Cardiac muscle cell (in vitro differentiated cells and primary cell): Measurements from ENCODE around the gene DEFB114. TPM values are rescaled to one million over a fixed set of nuclear protein-coding genes. Genes with fewer than 3 reads are reported as not detected.

ENCODE experiments used
- DNase-seq, 2 donors: peaks; one replicate each; pipeline versions ENCODE4 v3.0.0 to v3.0.0-alpha.2; 2010 to 2017; ENCODE audit warnings: low read depth in 1 of 2, low spot score in 1 of 2
- H3K27ac ChIP-seq: fragments of 200-600 bp; sonication (generic); 2 replicates; pipeline ENCODE4 v1.5.1; 2016
- H3K27me3 ChIP-seq: fragments of 200-600 bp; sonication (generic); 2 replicates; pipeline ENCODE4 v1.6.0; 2016; ENCODE audit warnings: control low read depth
- H3K36me3 ChIP-seq: fragments of 200-600 bp; sonication (generic); 2 replicates; pipeline ENCODE4 v1.5.1; 2016; ENCODE audit warnings: control low read depth
- H3K4me1 ChIP-seq: fragments of 200-600 bp; sonication (generic); 2 replicates; pipeline ENCODE4 v1.8.1; 2017; ENCODE audit warnings: low read depth, mild to moderate bottlenecking, mixed run types
- H3K4me3 ChIP-seq: fragments of 200-600 bp; sonication (generic); 2 replicates; pipeline ENCODE4 v1.5.1; 2016; ENCODE audit warnings: mild to moderate bottlenecking
- H3K9me3 ChIP-seq: fragments of 200-600 bp; sonication (generic); 2 replicates; pipeline ENCODE4 v1.5.1; 2017; ENCODE audit warnings: low read depth, mild to moderate bottlenecking, control low read depth
- CTCF ChIP-seq: IDR thresholded peaks from 2 replicates; pipeline ENCODE4 v1.5.1; 2012; ENCODE audit warnings: low read depth, mild to moderate bottlenecking, low read length
- polyA plus RNA-seq: library from polyadenylated mRNA; unstranded; fragments of >200 nt; fragmentation: Nextera tagmentation; extraction: Ambion mirVana; gene quantifications from 2 replicates; pipeline ENCODE4 v1.2.1, GENCODE V29; 2016
- total RNA-seq: library from RNA; depleted of rRNA; stranded (reverse); fragments of >200 nt; gene quantifications from 2 replicates; pipeline ENCODE4 v1.2.3, GENCODE V29; 2016

The DEFB114 gene, protein sequence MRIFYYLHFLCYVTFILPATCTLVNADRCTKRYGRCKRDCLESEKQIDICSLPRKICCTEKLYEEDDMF
- total RNA-seq (not detected in 2 replicates), polyA plus RNA-seq (not detected in 2 replicates)

- Histone ChIP-seq H3K27ac (no peak within 1 kb of the TSS), H3K36me3 (no peaks in the 10 kb centered on the region), H3K4me1 (no peaks in the 10 kb centered on the region), H3K4me3 (no peak within 1 kb of the TSS), H3K27me3 (no peaks in the 10 kb centered on the region), H3K9me3 (no peaks in the 10 kb centered on the region)
- TF ChIP-seq CTCF: no peak
- no peak for DNase-seq
Observed at GRCh38 chr6:49964064-49964463, at the start of gene DEFB114. Gene DEFB114, minus strand, starts transcription at chr6:49964164. Its CDS starts 59 bp downstream, at chr6:49964105.

DNA sequence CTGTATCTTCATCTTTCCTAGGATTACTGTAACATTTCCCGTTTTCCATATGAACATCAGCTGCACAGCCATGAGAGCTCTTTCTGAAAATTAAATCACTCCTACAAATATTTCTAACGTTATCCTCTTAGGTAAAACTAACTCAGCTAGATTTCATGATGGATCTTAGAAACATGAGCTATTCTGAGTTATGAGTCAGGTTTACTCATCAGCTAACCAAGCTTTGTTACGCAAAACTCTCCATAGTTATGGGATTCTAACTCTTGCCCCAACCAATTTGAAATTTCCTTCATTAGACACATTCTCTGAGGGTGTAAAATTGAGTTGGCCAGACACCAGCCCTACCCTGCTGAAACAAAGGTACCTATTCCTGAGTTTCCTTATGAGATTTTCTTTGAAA lies 43.9 kb upstream of the DEFB114 start:
- no peak for DNase-seq
- no peaks in the 10 kb centered on the region for H3K4me1 ChIP-seq
- no peak for TF ChIP-seq CTCF

GRCh38 chr6:50003139-50003538 lies 39.2 kb upstream of the DEFB114 start:
- Histone ChIP-seq H3K4me3 (no peak overlapping the region), H3K9me3 (no peaks in the 10 kb centered on the region), H3K36me3 (no peaks in the 10 kb centered on the region), H3K4me1 (no peaks in the 10 kb centered on the region), H3K27me3 (no peaks in the 10 kb centered on the region), H3K27ac (no peak overlapping the region)
- no peak for DNase-seq
- no peak for TF ChIP-seq CTCF

More for the DNA sequence above, 43.9 kb upstream of the DEFB114 start:
- Histone ChIP-seq H3K4me3 (no peak overlapping the region), H3K9me3 (no peaks in the 10 kb centered on the region), H3K27me3 (no peaks in the 10 kb centered on the region), H3K36me3 (no peaks in the 10 kb centered on the region), H3K27ac (no peak overlapping the region)

DNA sequence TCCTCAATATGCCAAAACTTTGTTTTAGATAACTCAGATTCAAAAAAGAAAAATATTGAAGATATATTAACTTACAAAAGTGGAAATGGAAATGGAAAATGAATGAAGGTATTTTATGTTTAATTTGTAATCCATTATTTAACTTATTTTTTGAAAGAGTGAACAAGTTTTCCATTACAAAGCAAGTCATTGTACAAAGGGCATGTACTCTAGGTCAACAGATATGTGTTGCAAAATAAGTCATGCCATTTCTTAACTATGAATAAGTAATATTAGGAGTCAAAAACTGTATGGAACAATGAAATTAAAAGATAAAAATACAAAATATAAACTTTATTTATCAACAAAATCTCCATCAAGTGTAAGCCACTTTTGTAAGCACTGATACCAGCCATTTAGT lies 31.3 kb upstream of the DEFB114 start:
- DNase-seq: no peak
- no peaks in the 10 kb centered on the region for H3K9me3 ChIP-seq
- TF ChIP-seq CTCF: no peak
- H3K27me3 ChIP-seq: no peaks in the 10 kb centered on the region
- H3K27ac ChIP-seq: no peak overlapping the region
- H3K4me1 ChIP-seq: no peaks in the 10 kb centered on the region
- no peak overlapping the region for H3K4me3 ChIP-seq
- no peaks in the 10 kb centered on the region for H3K36me3 ChIP-seq

DNA sequence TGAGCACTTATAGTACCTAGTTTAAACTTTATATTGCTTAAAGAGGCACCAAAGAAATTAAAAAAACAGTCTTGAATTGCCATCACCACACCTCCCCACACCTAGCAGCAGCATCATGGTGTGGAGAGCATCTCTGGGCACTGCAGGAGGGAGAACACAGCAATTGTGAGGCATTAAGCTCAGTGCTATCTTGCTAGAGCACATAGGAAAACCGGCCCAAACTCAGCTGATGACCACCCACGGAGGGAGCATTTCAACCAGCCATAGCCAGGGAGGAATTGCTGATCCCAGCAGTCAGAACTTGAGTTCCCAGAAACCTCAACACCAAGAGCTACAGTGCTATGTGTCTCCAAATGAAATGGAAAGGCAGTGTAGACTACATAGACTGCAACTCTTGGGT lies 24.9 kb upstream of the DEFB114 start:
- Histone ChIP-seq H3K4me1 (no peaks in the 10 kb centered on the region), H3K27me3 (no peaks in the 10 kb centered on the region), H3K4me3 (no peak overlapping the region), H3K27ac (no peak overlapping the region), H3K9me3 (no peaks in the 10 kb centered on the region), H3K36me3 (no peaks in the 10 kb centered on the region)
- no peak for DNase-seq
- no peak for TF ChIP-seq CTCF

GRCh38 chr6:49987749-49988148 lies 23.8 kb upstream of the DEFB114 start:
- H3K9me3 ChIP-seq: no peaks in the 10 kb centered on the region
- DNase-seq: no peak
- H3K27ac ChIP-seq: no peak overlapping the region
- no peak overlapping the region for H3K4me3 ChIP-seq
- no peak for TF ChIP-seq CTCF
- no peaks in the 10 kb centered on the region for H3K36me3 ChIP-seq
- no peaks in the 10 kb centered on the region for H3K27me3 ChIP-seq
- H3K4me1 ChIP-seq: no peaks in the 10 kb centered on the region
